ENCODE measurements around the gene HAO2.

- TF ChIP-seq POLR2A (IDR thresholded peaks at IDR 0.05), result no peak
- TF ChIP-seq, protein P1, sequence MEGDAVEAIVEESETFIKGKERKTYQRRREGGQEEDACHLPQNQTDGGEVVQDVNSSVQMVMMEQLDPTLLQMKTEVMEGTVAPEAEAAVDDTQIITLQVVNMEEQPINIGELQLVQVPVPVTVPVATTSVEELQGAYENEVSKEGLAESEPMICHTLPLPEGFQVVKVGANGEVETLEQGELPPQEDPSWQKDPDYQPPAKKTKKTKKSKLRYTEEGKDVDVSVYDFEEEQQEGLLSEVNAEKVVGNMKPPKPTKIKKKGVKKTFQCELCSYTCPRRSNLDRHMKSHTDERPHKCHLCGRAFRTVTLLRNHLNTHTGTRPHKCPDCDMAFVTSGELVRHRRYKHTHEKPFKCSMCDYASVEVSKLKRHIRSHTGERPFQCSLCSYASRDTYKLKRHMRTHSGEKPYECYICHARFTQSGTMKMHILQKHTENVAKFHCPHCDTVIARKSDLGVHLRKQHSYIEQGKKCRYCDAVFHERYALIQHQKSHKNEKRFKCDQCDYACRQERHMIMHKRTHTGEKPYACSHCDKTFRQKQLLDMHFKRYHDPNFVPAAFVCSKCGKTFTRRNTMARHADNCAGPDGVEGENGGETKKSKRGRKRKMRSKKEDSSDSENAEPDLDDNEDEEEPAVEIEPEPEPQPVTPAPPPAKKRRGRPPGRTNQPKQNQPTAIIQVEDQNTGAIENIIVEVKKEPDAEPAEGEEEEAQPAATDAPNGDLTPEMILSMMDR (IDR thresholded peaks at IDR 0.05), result no peak
These were observed 5.4 kb upstream of the HAO2 start for GRCh38 chr1:119363162-119363561.

Data from lower leg skin (tissue), 3 donors.